Natural killer cell treated with Interleukin-12 subunit alpha and Interleukin-12 subunit beta and Interleukin-15 and Interleukin-18, amount 100 ng/mL, for 72 hours (primary cell): Measurements from ENCODE around the gene CELF2. TPM values are rescaled to one million over a fixed set of nuclear protein-coding genes. Genes with fewer than 3 reads are reported as not detected.
"Not testable (repeated sequence)": the region's sequence is repeated elsewhere in the genome, so short reads cannot be mapped to it uniquely, and the experiment has no call there.

Experiments used
- ATAC-seq, 2 donors: fragments of 150-1000 bp; cut with Tn5 transposase in 1 of 2; sonication (Bioruptor Pico), chemical (Tn5 transposase) in 1 of 2; 2 replicates each; pipeline ENCODE4 v1.10.0; 2021
- DNase-seq: peaks from one replicate; pipeline ENCODE4 v3.0.0; 2022; ENCODE audit warnings: low spot score
- H3K27ac Mint-ChIP-seq, 2 donors: 1 replicate in 1 of 2; 2 replicates in 1 of 2; pipeline ENCODE4 v1.8.0; 2022; ENCODE audit warnings: mixed read lengths in 2 of 2, mild to moderate bottlenecking in 1 of 2, moderate library complexity in 1 of 2
- H3K27me3 Mint-ChIP-seq, 2 donors: 1 replicate in 1 of 2; 2 replicates in 1 of 2; pipeline ENCODE4 v1.8.0; 2022; ENCODE audit warnings: mixed read lengths in 2 of 2
- H3K36me3 Mint-ChIP-seq: one replicate; pipeline ENCODE4 v1.8.0; 2022; ENCODE audit warnings: mixed read lengths
- H3K4me1 Mint-ChIP-seq, 2 donors: 1 replicate in 1 of 2; 2 replicates in 1 of 2; pipeline ENCODE4 v1.8.0; 2022; ENCODE audit warnings: low read depth in 2 of 2, mixed read lengths in 2 of 2, mild to moderate bottlenecking in 1 of 2
- H3K4me3 Mint-ChIP-seq: one replicate; pipeline ENCODE4 v1.8.0; 2022; ENCODE audit warnings: mixed read lengths
- H3K9me3 Mint-ChIP-seq: 2 replicates; pipeline ENCODE4 v1.8.0; 2022; ENCODE audit warnings: mixed read lengths
- total RNA-seq, 2 donors: library from RNA; stranded (reverse); gene quantifications; one replicate each; pipeline ENCODE4 v1.2.3, GENCODE V29; 2022

CELF2 gene
- total RNA-seq, 2 donors from 2014 or later: 185 to 208 TPM

GRCh38 chr10:11335881-11336430 lies 318.3 kb downstream of the CELF2 start:
- no peaks in the 10 kb centered on the region for H3K9me3 Mint-ChIP-seq
- peaks cover 8 to 39% of the 10 kb centered on the region in 2 donors for H3K4me1 Mint-ChIP-seq
- no peaks in the 10 kb centered on the region for H3K27me3 Mint-ChIP-seq
- no peak overlapping the region for H3K4me3 Mint-ChIP-seq
- DNase-seq: no peak
- peaks cover 31% of the 10 kb centered on the region for H3K36me3 Mint-ChIP-seq
- peak overlapping the region; percentile 75 to 81 for H3K27ac Mint-ChIP-seq
- no peak for ATAC-seq

- H3K27ac Mint-ChIP-seq: peak overlapping the region; percentile 75 to 81
- H3K36me3 Mint-ChIP-seq: peaks cover 28% of the 10 kb centered on the region
- no peaks in the 10 kb centered on the region for H3K9me3 Mint-ChIP-seq
- DNase-seq (no peak), ATAC-seq (no peak)
- peaks cover 8 to 39% of the 10 kb centered on the region in 2 donors for H3K4me1 Mint-ChIP-seq
- no peak overlapping the region for H3K4me3 Mint-ChIP-seq
- H3K27me3 Mint-ChIP-seq: no peaks in the 10 kb centered on the region
Observed at GRCh38 chr10:11336722-11337162, 319.1 kb downstream of the CELF2 start.

GRCh38 chr10:11337516-11337915 lies 319.8 kb downstream of the CELF2 start:
- Mint-ChIP-seq H3K27me3 (no peaks in the 10 kb centered on the region), H3K4me1 (peaks cover 8 to 36% of the 10 kb centered on the region in 2 donors), H3K4me3 (no peak overlapping the region), H3K27ac (peak overlapping the region; percentile 75 to 81), H3K9me3 (no peaks in the 10 kb centered on the region), H3K36me3 (peaks cover 20% of the 10 kb centered on the region)
- ATAC-seq (peak; percentile 16 to 41), DNase-seq (no peak)

GRCh38 chr10:11338160-11338844 lies 320.6 kb downstream of the CELF2 start:
- no peak for DNase-seq
- H3K27me3 Mint-ChIP-seq: no peaks in the 10 kb centered on the region
- peaks cover 8 to 30% of the 10 kb centered on the region in 2 donors for H3K4me1 Mint-ChIP-seq
- peaks cover 15% of the 10 kb centered on the region for H3K36me3 Mint-ChIP-seq
- no peak overlapping the region for H3K4me3 Mint-ChIP-seq
- no peaks in the 10 kb centered on the region for H3K9me3 Mint-ChIP-seq
- H3K27ac Mint-ChIP-seq: peak overlapping the region in 1 of 2 donors; percentile 47
- ATAC-seq: peak in 1 of 2 donors; percentile 37

- DNase-seq (no peak), ATAC-seq (no peak)
- Mint-ChIP-seq H3K27ac (peak overlapping the region in 1 of 2 donors; percentile 47), H3K4me1 (peaks cover 5 to 30% of the 10 kb centered on the region in 2 donors), H3K9me3 (no peaks in the 10 kb centered on the region), H3K4me3 (no peak overlapping the region), H3K27me3 (no peaks in the 10 kb centered on the region), H3K36me3 (peaks cover 13% of the 10 kb centered on the region)
Observed at GRCh38 chr10:11339013-11339412, 321.3 kb downstream of the CELF2 start.

GRCh38 chr10:11339660-11340059 lies 322.0 kb downstream of the CELF2 start:
- Mint-ChIP-seq H3K27me3 (no peaks in the 10 kb centered on the region), H3K27ac (peak overlapping the region in 1 of 2 donors; percentile 63), H3K4me3 (no peak overlapping the region), H3K4me1 (peaks cover 0 to 24% of the 10 kb centered on the region in 2 donors), H3K36me3 (peaks cover 6% of the 10 kb centered on the region), H3K9me3 (no peaks in the 10 kb centered on the region)
- ATAC-seq (no peak), DNase-seq (no peak)

- no peak overlapping the region for H3K4me3 Mint-ChIP-seq
- no peaks in the 10 kb centered on the region for H3K27me3 Mint-ChIP-seq
- H3K4me1 Mint-ChIP-seq: peaks cover 0 to 20% of the 10 kb centered on the region in 2 donors
- H3K9me3 Mint-ChIP-seq: no peaks in the 10 kb centered on the region
- DNase-seq (no peak), ATAC-seq (no peak)
- peak overlapping the region in 1 of 2 donors; percentile 13 for H3K27ac Mint-ChIP-seq
- H3K36me3 Mint-ChIP-seq: no peaks in the 10 kb centered on the region
Observed at GRCh38 chr10:11341283-11341960, 323.8 kb downstream of the CELF2 start.

GRCh38 chr10:11344081-11344480 lies 326.4 kb downstream of the CELF2 start:
- Mint-ChIP-seq H3K4me3 (no peak overlapping the region), H3K9me3 (no peaks in the 10 kb centered on the region), H3K27me3 (peaks cover 0 to 2% of the 10 kb centered on the region in 2 donors), H3K36me3 (no peaks in the 10 kb centered on the region), H3K4me1 (peaks cover 0 to 15% of the 10 kb centered on the region in 2 donors), H3K27ac (no peak overlapping the region)
- ATAC-seq (no peak), DNase-seq (no peak)

GRCh38 chr10:11344550-11344949 lies 326.9 kb downstream of the CELF2 start:
- H3K9me3 Mint-ChIP-seq: no peaks in the 10 kb centered on the region
- DNase-seq (no peak), ATAC-seq (no peak)
- H3K36me3 Mint-ChIP-seq: no peaks in the 10 kb centered on the region
- H3K4me3 Mint-ChIP-seq: no peak overlapping the region
- H3K27me3 Mint-ChIP-seq: peaks cover 0 to 2% of the 10 kb centered on the region in 2 donors
- no peak overlapping the region for H3K27ac Mint-ChIP-seq
- peaks cover 0 to 14% of the 10 kb centered on the region in 2 donors for H3K4me1 Mint-ChIP-seq

GRCh38 chr10:11345224-11346054 lies 327.8 kb downstream of the CELF2 start:
- ATAC-seq (peak in 1 of 2 donors; percentile 41), DNase-seq (no peak)
- Mint-ChIP-seq H3K36me3 (no peaks in the 10 kb centered on the region), H3K4me1 (peaks cover 0 to 14% of the 10 kb centered on the region in 2 donors), H3K27me3 (peaks cover 0 to 2% of the 10 kb centered on the region in 2 donors), H3K9me3 (no peaks in the 10 kb centered on the region), H3K4me3 (no peak overlapping the region), H3K27ac (no peak overlapping the region)

- H3K4me1 Mint-ChIP-seq, ATAC-seq: not testable (repeated sequence)
Observed at GRCh38 chr10:11347580-11347979, 329.9 kb downstream of the CELF2 start.

GRCh38 chr10:11351801-11352200 lies 334.1 kb downstream of the CELF2 start:
- H3K4me3 Mint-ChIP-seq: no peak overlapping the region
- ATAC-seq: peak in 1 of 2 donors; percentile 37
- no peaks in the 10 kb centered on the region for H3K4me1 Mint-ChIP-seq
- no peak for DNase-seq
- H3K9me3 Mint-ChIP-seq: no peaks in the 10 kb centered on the region
- no peaks in the 10 kb centered on the region for H3K36me3 Mint-ChIP-seq
- peaks cover 0 to 4% of the 10 kb centered on the region in 2 donors for H3K27me3 Mint-ChIP-seq
- no peak overlapping the region for H3K27ac Mint-ChIP-seq

More at GRCh38 chr10:11347580-11347979, 329.9 kb downstream of the CELF2 start:
- not testable (repeated sequence) for H3K27ac Mint-ChIP-seq, H3K9me3 Mint-ChIP-seq, H3K27me3 Mint-ChIP-seq, DNase-seq, H3K4me3 Mint-ChIP-seq, H3K36me3 Mint-ChIP-seq
